ENCODE measurements around the gene C19orf44. TPM values are rescaled to one million over a fixed set of nuclear protein-coding genes. Genes with fewer than 3 reads are reported as not detected.
"Not testable (repeated sequence)": the region's sequence is repeated elsewhere in the genome, so short reads cannot be mapped to it uniquely, and the experiment has no call there.

Gene C19orf44
- total RNA-seq, 1 donor from 2014 or later = 6.4 TPM

DNA sequence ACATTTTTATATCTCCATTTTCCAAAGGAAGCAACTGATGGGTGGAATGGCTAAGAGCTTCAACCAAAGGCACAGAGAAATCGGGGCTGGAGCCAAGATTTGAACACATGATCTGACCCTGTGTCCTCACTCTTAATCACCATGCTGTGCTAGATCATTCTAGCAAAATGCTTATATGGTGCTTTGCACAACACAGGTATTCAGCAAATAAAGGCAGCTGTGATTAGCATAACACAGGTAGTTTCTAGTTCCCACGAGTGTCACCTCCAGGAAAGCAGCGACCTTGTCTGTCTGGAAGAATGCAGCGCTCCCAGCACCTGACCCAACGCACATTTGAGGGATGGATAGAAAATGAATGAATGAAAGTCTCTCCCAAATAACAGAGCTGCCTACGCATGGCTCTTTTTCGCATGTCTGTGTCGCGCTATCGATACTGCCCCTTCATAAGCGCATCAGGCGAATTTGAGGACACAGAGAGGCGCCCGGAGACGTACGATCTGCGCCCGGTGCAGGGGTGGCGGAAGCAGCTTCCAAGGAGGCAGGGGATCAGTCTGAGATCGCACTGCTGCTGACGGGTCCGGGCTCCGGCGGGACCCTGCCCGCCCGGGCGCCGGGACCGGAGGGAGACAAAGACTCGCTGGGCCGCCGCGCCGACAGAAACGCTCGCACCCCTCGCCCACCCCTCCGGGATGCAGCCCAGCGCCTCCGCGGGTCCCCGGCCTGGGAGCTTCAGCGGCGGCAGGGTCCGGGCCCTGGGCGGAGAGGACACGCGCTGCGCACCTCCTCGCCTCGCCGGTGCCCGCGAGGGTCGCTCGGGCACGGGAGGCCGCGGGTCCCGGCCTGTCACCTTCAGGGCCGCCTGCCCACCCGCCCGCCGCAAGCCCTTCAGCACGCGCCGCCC is 25.0 kb upstream of the C19orf44 start:
- peaks cover 29% of the 10 kb centered on the region for H3K4me1 Mint-ChIP-seq
- TF ChIP-seq, protein P1, sequence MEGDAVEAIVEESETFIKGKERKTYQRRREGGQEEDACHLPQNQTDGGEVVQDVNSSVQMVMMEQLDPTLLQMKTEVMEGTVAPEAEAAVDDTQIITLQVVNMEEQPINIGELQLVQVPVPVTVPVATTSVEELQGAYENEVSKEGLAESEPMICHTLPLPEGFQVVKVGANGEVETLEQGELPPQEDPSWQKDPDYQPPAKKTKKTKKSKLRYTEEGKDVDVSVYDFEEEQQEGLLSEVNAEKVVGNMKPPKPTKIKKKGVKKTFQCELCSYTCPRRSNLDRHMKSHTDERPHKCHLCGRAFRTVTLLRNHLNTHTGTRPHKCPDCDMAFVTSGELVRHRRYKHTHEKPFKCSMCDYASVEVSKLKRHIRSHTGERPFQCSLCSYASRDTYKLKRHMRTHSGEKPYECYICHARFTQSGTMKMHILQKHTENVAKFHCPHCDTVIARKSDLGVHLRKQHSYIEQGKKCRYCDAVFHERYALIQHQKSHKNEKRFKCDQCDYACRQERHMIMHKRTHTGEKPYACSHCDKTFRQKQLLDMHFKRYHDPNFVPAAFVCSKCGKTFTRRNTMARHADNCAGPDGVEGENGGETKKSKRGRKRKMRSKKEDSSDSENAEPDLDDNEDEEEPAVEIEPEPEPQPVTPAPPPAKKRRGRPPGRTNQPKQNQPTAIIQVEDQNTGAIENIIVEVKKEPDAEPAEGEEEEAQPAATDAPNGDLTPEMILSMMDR (IDR thresholded peaks at IDR 0.05; ENCODE audit: unreplicated experiment) = no peak
- H3K9me3 Mint-ChIP-seq = no peaks in the 10 kb centered on the region
- peak overlapping the region; percentile 86 for H3K4me3 Mint-ChIP-seq
- H3K36me3 Mint-ChIP-seq = no peaks in the 10 kb centered on the region
- DNase-seq (ENCODE audit: low spot score in 2 of 2, unreplicated experiment in 2 of 2) = peak; percentile 28 to 64
- peak overlapping the region; percentile 91 for H3K27ac Mint-ChIP-seq
- no peaks in the 10 kb centered on the region for H3K27me3 Mint-ChIP-seq (ENCODE audit: low read depth)

- not testable (repeated sequence) for DNase-seq (ENCODE audit: low spot score in 2 of 2, unreplicated experiment in 2 of 2); H3K9me3 Mint-ChIP-seq; H3K27ac Mint-ChIP-seq; H3K27me3 Mint-ChIP-seq (ENCODE audit: low read depth); H3K36me3 Mint-ChIP-seq
- H3K4me1 Mint-ChIP-seq = peaks cover 33% of the 10 kb centered on the region
- peak overlapping the region; percentile 75 for H3K4me3 Mint-ChIP-seq
Measured at GRCh38 chr19:16472559-16472899, 23.7 kb upstream of the C19orf44 start.

GRCh38 chr19:16472992-16473391 is 23.2 kb upstream of the C19orf44 start:
- no peaks in the 10 kb centered on the region for H3K9me3 Mint-ChIP-seq
- H3K36me3 Mint-ChIP-seq = no peaks in the 10 kb centered on the region
- H3K27me3 Mint-ChIP-seq (ENCODE audit: low read depth) = no peaks in the 10 kb centered on the region
- H3K27ac Mint-ChIP-seq = no peak overlapping the region
- H3K4me3 Mint-ChIP-seq = peak overlapping the region; percentile 75
- TF ChIP-seq, protein P1 (IDR thresholded peaks at IDR 0.05; ENCODE audit: unreplicated experiment) = no peak
- peaks cover 31% of the 10 kb centered on the region for H3K4me1 Mint-ChIP-seq
- DNase-seq (ENCODE audit: low spot score in 2 of 2, unreplicated experiment in 2 of 2) = no peak

GRCh38 chr19:16473875-16474392 is 22.3 kb upstream of the C19orf44 start:
- TF ChIP-seq, protein P1 (IDR thresholded peaks at IDR 0.05; ENCODE audit: unreplicated experiment) = no peak
- H3K27ac Mint-ChIP-seq = no peak overlapping the region
- H3K36me3 Mint-ChIP-seq = no peaks in the 10 kb centered on the region
- H3K27me3 Mint-ChIP-seq (ENCODE audit: low read depth) = no peaks in the 10 kb centered on the region
- peaks cover 26% of the 10 kb centered on the region for H3K4me1 Mint-ChIP-seq
- no peaks in the 10 kb centered on the region for H3K9me3 Mint-ChIP-seq
- no peak overlapping the region for H3K4me3 Mint-ChIP-seq
- no peak for DNase-seq (ENCODE audit: low spot score in 2 of 2, unreplicated experiment in 2 of 2)

DNA sequence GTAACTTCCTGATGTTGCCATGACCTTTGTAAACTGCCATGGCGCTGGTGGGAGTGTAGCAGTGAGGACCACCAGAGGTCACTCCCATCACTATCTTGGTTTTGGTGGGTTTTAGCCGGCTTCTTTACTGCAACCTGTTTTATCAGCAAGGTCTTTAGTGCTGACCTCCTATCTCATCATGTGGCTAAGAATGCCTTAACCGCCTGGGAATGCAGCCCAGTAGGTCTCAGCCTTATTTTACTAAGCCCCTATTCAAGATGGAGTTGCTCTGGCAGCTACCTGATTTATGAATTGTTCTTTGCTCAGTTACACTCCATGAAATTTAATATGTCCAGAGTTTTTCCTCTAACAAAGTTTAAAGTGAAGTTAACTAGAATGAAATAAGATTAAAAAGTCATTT is 19.8 kb upstream of the C19orf44 start:
- no peaks in the 10 kb centered on the region for H3K36me3 Mint-ChIP-seq
- H3K4me1 Mint-ChIP-seq = peaks cover 4% of the 10 kb centered on the region
- DNase-seq (ENCODE audit: low spot score in 2 of 2, unreplicated experiment in 2 of 2) = no peak
- H3K27me3 Mint-ChIP-seq (ENCODE audit: low read depth) = no peaks in the 10 kb centered on the region
- peak overlapping the region; percentile 30 for H3K27ac Mint-ChIP-seq
- no peaks in the 10 kb centered on the region for H3K9me3 Mint-ChIP-seq
- H3K4me3 Mint-ChIP-seq = no peak overlapping the region
- TF ChIP-seq, protein P1 (IDR thresholded peaks at IDR 0.05; ENCODE audit: unreplicated experiment) = no peak

DNA sequence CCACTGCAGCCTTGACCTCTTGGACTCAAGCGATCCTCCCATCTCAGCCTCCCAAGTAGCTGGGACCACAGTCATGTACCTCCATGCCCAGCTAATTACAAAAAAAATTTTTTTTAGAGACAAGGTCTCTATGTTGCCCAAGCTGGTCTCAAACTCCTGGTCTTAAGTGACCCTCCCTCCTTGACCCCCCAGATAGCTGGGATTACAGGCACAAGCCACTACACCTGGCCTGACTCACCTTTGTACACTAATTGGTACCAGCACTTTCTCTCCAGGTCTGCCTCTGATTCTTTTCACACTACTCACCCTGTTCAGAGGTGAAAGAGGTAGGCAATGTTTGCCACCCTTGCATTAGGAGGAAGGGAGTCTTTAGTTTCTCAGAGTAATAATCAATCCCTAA is 18.9 kb upstream of the C19orf44 start:
- Mint-ChIP-seq H3K9me3 (no peaks in the 10 kb centered on the region), H3K27me3 (ENCODE audit: low read depth) (no peaks in the 10 kb centered on the region), H3K4me1 (peaks cover 4% of the 10 kb centered on the region), H3K36me3 (no peaks in the 10 kb centered on the region), H3K4me3 (no peak overlapping the region), H3K27ac (no peak overlapping the region)
- DNase-seq (ENCODE audit: low spot score in 2 of 2, unreplicated experiment in 2 of 2) = no peak
- TF ChIP-seq, protein P1 (IDR thresholded peaks at IDR 0.05; ENCODE audit: unreplicated experiment) = no peak
